Testis (tissue), 3 donors: Measurements from ENCODE around the gene AIPL1. TPM values are rescaled to one million over a fixed set of nuclear protein-coding genes. Genes with fewer than 3 reads are reported as not detected.

Experiments used
- DNase-seq: peaks from one replicate; pipeline ENCODE4 v3.0.0-alpha.2; 2019
- H3K27ac ChIP-seq, 2 donors: fragments of 200-600 bp; sonication (generic); one replicate each; pipeline ENCODE4 v1.5.1; 2019
- H3K27me3 ChIP-seq: fragments of 200-600 bp; sonication (generic); one replicate; pipeline ENCODE4 v1.5.1; 2019
- H3K36me3 ChIP-seq: fragments of 200-600 bp; sonication (generic); one replicate; pipeline ENCODE4 v1.5.1; 2017; ENCODE audit warnings: low read depth; ENCODE audit errors: missing control alignments
- H3K4me1 ChIP-seq: fragments of 200-600 bp; sonication (generic); one replicate; pipeline ENCODE4 v1.5.1; 2019
- H3K4me3 ChIP-seq, 2 donors: fragments of 200-600 bp; sonication (generic); one replicate each; pipeline ENCODE4 v1.5.1; 2017 to 2019
- H3K9me3 ChIP-seq: fragments of 200-600 bp; sonication (generic); one replicate; pipeline ENCODE4 v1.5.1; 2017
- CTCF ChIP-seq, 3 experiments: fragments of 450-650 bp in 2 of 3; fragments of 200-600 bp in 1 of 3; sonication (generic) in 1 of 3; IDR thresholded peaks; one replicate each; pipeline ENCODE4 v1.5.1; 2016 to 2019; ENCODE audit warnings: antibody characterized with exemption in 3 of 3, mild to moderate bottlenecking in 2 of 3, moderate library complexity in 1 of 3
- POLR2A ChIP-seq: fragments of 450-650 bp; IDR thresholded peaks from one replicate; pipeline ENCODE4 v1.6.1; 2017; ENCODE audit warnings: antibody characterized with exemption, mild to moderate bottlenecking, moderate library complexity
- WGBS, 2 donors: methylation state at CpG; one replicate each; pipeline ENCODE4 v1.1.5; 2018; 5-methylcytosine and 5-hydroxymethylcytosine counted together
- intact Hi-C: fragments of 100-400 bp; cut with DNase I; formaldehyde crosslinking; loops from one replicate; pipeline ENCODE4 v1.15.1; 2023; ENCODE audit warnings: low total_unique reads
- polyA plus RNA-seq: library from polyadenylated mRNA; stranded (reverse); fragments of 350-450 nt; fragmentation: Illumina TruSeq; extraction: RNeasy Lipid Tissue Mini Kit (QIAGEN cat#74804); gene quantifications from one replicate; pipeline ENCODE4 v1.2.3, GENCODE V29; 2014; ENCODE audit warnings: low read depth, low replicate concordance; ENCODE audit not compliant: insufficient read depth
- total RNA-seq, 2 donors: library from RNA; depleted of rRNA; stranded (reverse); fragments of >200 nt; gene quantifications; one replicate each; pipeline ENCODE4 v1.2.3, GENCODE V29; 2016

Gene AIPL1
- total and polyA plus RNA-seq, 3 donors from 2014 or later: 0.37 to 1.0 (median 0.49) TPM

- H3K9me3 ChIP-seq: no peaks in the 10 kb centered on the region
- DNase-seq: no peak
- no peaks in the 10 kb centered on the region for H3K36me3 ChIP-seq
- H3K4me3 ChIP-seq: no peak overlapping the region
- H3K4me1 ChIP-seq: no peaks in the 10 kb centered on the region
- WGBS, 2 donors: 77 to 79% methylated on average over 9 of the region's 9 CpGs
- H3K27ac ChIP-seq: no peak overlapping the region
- H3K27me3 ChIP-seq: no peaks in the 10 kb centered on the region
- intact Hi-C loops: no loop called here
- no peak for TF ChIP-seq POLR2A
Measured at GRCh38 chr17:6386041-6386630, 48.8 kb downstream of the AIPL1 start.

- DNase-seq: no peak
Measured at GRCh38 chr17:6384481-6384880, 50.4 kb downstream of the AIPL1 start.

GRCh38 chr17:6381526-6382465 lies 53.1 kb downstream of the AIPL1 start:
- Histone ChIP-seq H3K27me3 (no peaks in the 10 kb centered on the region), H3K4me1 (no peaks in the 10 kb centered on the region), H3K36me3 (no peaks in the 10 kb centered on the region), H3K9me3 (no peaks in the 10 kb centered on the region), H3K27ac (no peak overlapping the region), H3K4me3 (no peak overlapping the region)
- intact Hi-C loops: no loop called here
- no peak for DNase-seq
- TF ChIP-seq POLR2A (no peak), CTCF (IDR thresholded peaks at IDR 0.05) (no peak)
- 83 to 84% methylated on average over 13 of the region's 13 CpGs for WGBS, 2 donors

More at GRCh38 chr17:6384481-6384880, 50.4 kb downstream of the AIPL1 start:
- no peak for TF ChIP-seq POLR2A
- no peak for TF ChIP-seq CTCF (IDR thresholded peaks at IDR 0.05)
- Histone ChIP-seq H3K36me3 (no peaks in the 10 kb centered on the region), H3K4me1 (no peaks in the 10 kb centered on the region), H3K27me3 (no peaks in the 10 kb centered on the region), H3K27ac (no peak overlapping the region), H3K9me3 (no peaks in the 10 kb centered on the region), H3K4me3 (no peak overlapping the region)
- 84% methylated on average over 5 of the region's 5 CpGs for WGBS, 2 donors
- intact Hi-C loops: no loop called here

GRCh38 chr17:6380915-6381438 lies 53.9 kb downstream of the AIPL1 start:
- intact Hi-C loops: no loop called here
- Histone ChIP-seq H3K9me3 (no peaks in the 10 kb centered on the region), H3K4me1 (no peaks in the 10 kb centered on the region), H3K27ac (no peak overlapping the region), H3K27me3 (no peaks in the 10 kb centered on the region), H3K4me3 (no peak overlapping the region), H3K36me3 (no peaks in the 10 kb centered on the region)
- 87 to 88% methylated on average over 6 of the region's 6 CpGs for WGBS, 2 donors
- no peak for DNase-seq
- TF ChIP-seq POLR2A (no peak), CTCF (IDR thresholded peaks at IDR 0.05) (no peak)

GRCh38 chr17:6377906-6378305 lies 57.0 kb downstream of the AIPL1 start:
- H3K27ac ChIP-seq: no peak overlapping the region
- no peak for TF ChIP-seq POLR2A
- no peak for TF ChIP-seq CTCF (IDR thresholded peaks at IDR 0.05)
- intact Hi-C loops: no loop called here
- no peaks in the 10 kb centered on the region for H3K36me3 ChIP-seq
- no peaks in the 10 kb centered on the region for H3K9me3 ChIP-seq
- no peak overlapping the region for H3K4me3 ChIP-seq
- WGBS, 2 donors: 69 to 71% methylated on average over 3 of the region's 3 CpGs
- DNase-seq: no peak
- no peaks in the 10 kb centered on the region for H3K4me1 ChIP-seq
- H3K27me3 ChIP-seq: no peaks in the 10 kb centered on the region
